Measurements from ENCODE around the gene SEBOX. TPM values are rescaled to one million over a fixed set of nuclear protein-coding genes. Genes with fewer than 3 reads are reported as not detected.
A peak's percentile ranks its signal among the peaks of the same experiment; 100 is the strongest.

SEBOX gene
- polyA plus RNA-seq, 3 donors = not detected

DNA sequence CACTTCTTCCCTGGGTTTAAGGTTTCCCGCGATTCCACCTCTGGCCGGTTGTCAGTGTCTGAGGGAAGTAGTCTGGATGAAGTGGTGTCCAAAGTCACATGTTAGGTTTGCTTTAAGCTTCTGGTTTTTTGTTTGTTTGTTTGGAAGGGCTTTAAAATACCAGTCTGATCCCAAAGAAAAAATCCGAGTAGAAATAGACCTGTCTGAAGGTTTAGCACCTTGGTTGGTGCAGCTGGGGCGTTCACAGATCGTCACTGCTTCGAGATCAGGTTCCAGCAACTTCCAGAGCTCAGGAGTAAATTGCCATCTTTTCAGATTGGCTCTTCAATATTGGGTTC, 45.4 kb downstream of the SEBOX start:
- H3K4me2 ChIP-seq (replicated peaks; ENCODE audit: extremely low read depth, low read length, poor library complexity, severe bottlenecking) = peak overlapping the region; percentile 99
- H3K4me3 ChIP-seq (replicated peaks in 1 of 3; ENCODE audit: low read depth in 2 of 3, low read length in 3 of 3) = peak overlapping the region; percentile 52 to 87 (median 75)
- H4K20me1 ChIP-seq (ENCODE audit: insufficient read depth, low read length) = no peaks in the 10 kb centered on the region
- no peaks in the 10 kb centered on the region for H3K36me3 ChIP-seq (replicated peaks in 1 of 2; ENCODE audit: control insufficient read depth in 1 of 2, insufficient read depth in 2 of 2, low read length in 2 of 2)
- H3K4me1 ChIP-seq (ENCODE audit: control insufficient read depth in 1 of 2, insufficient read depth in 2 of 2, low read length in 2 of 2) = peaks cover 29 to 35% of the 10 kb centered on the region in 2 donors
- no peak for DNase-seq
- peak overlapping the region in 1 of 2 donors; percentile 64 for H3K27ac ChIP-seq (ENCODE audit: low read depth in 1 of 2, low read length in 2 of 2)
- Mint-ChIP-seq H3K27me3 (ENCODE audit: low read depth in 3 of 3) (peaks cover 9 to 16% (median 15%) of the 10 kb centered on the region in 3 donors), H3K36me3 (no peaks in the 10 kb centered on the region), H3K9me3 (no peaks in the 10 kb centered on the region), H3K4me3 (peak overlapping the region; percentile 93 to 95), H3K4me1 (peaks cover 27% of the 10 kb centered on the region), H3K27ac (peak overlapping the region; percentile 15 to 82 (median 62))
- WGBS (ENCODE audit: insufficient coverage) = 2% methylated on average over 5 of the region's 7 CpGs
- H2AFZ ChIP-seq (ENCODE audit: insufficient read depth, low read depth, low read length, poor library complexity, severe bottlenecking) = peak overlapping the region; percentile 97
- TF ChIP-seq, protein P1, sequence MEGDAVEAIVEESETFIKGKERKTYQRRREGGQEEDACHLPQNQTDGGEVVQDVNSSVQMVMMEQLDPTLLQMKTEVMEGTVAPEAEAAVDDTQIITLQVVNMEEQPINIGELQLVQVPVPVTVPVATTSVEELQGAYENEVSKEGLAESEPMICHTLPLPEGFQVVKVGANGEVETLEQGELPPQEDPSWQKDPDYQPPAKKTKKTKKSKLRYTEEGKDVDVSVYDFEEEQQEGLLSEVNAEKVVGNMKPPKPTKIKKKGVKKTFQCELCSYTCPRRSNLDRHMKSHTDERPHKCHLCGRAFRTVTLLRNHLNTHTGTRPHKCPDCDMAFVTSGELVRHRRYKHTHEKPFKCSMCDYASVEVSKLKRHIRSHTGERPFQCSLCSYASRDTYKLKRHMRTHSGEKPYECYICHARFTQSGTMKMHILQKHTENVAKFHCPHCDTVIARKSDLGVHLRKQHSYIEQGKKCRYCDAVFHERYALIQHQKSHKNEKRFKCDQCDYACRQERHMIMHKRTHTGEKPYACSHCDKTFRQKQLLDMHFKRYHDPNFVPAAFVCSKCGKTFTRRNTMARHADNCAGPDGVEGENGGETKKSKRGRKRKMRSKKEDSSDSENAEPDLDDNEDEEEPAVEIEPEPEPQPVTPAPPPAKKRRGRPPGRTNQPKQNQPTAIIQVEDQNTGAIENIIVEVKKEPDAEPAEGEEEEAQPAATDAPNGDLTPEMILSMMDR (IDR thresholded peaks at IDR 0.05) = no peak
- no peaks in the 10 kb centered on the region for H3K9me3 ChIP-seq (replicated peaks in 1 of 2; ENCODE audit: control insufficient read depth in 1 of 2, insufficient read depth in 1 of 2, low read length in 2 of 2)
- intact Hi-C loops (cut with micrococcal nuclease) = no loop called here
- peaks cover 30% of the 10 kb centered on the region for H3K79me2 ChIP-seq (ENCODE audit: insufficient read depth, low read length)
- H3K27me3 ChIP-seq (ENCODE audit: control insufficient read depth in 2 of 2, insufficient read depth in 2 of 2, low read length in 2 of 2) = peaks cover 0 to 5% of the 10 kb centered on the region in 2 donors
- peak overlapping the region; percentile 58 for H3K9ac ChIP-seq (ENCODE audit: insufficient read depth, low read length, poor library complexity, severe bottlenecking)

DNA sequence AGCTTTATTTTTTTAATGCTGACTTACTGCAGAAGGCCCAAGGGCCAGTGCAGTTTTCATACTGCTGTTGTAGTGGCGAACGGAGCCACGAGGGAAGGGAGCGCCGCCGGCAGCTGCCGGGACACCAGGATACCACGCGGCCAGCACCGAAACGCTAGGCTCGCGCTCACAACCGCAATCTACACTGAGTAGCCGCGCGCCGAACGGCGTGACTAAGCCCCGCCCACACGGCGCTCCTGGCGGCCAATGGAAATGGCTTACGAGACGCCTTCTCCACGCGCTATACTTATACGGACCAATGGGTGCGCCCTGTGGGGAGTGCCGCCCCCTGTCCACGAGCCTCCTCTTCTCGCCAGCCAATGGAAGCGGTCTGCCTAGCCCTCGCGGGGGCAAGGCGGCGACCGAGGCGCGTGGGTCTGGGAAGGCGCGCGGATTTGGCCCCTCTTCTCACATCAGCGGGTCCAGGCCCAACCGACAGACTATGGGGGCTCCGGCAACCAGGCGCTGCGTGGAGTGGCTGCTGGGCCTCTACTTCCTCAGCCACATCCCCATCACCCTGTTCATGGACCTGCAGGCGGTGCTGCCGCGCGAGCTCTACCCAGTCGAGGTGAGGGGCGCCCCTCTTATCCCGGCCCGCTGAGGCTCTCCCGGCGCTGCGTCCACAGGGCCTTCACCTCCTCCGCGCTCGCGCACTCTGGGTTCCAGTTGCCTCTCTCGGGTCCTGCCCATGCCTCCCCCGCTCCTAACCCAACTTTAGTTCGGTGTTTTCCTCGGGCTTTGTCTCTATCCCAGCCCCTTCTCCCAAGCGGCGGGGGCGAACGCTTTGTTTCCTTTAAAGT, 46.0 kb downstream of the SEBOX start, which contains the start of gene TMEM97:
TSS of gene TMEM97 (plus strand) at position 442 of the 839 bp plus-strand sequence. CDS start at position 482, 40 bp downstream.
- Mint-ChIP-seq H3K27me3 (ENCODE audit: low read depth in 3 of 3) (peaks cover 9 to 19% (median 17%) of the 10 kb centered on the region in 3 donors), H3K4me1 (peaks cover 21% of the 10 kb centered on the region), H3K9me3 (no peaks in the 10 kb centered on the region), H3K36me3 (no peaks in the 10 kb centered on the region), H3K27ac (peak within 1 kb of the TSS; percentile 15 to 82 (median 62)), H3K4me3 (peak within 1 kb of the TSS; percentile 93 to 95)
- Histone ChIP-seq H3K27me3 (ENCODE audit: control insufficient read depth in 2 of 2, insufficient read depth in 2 of 2, low read length in 2 of 2) (peaks cover 0 to 5% of the 10 kb centered on the region in 2 donors), H3K4me3 (replicated peaks in 1 of 3; ENCODE audit: low read depth in 2 of 3, low read length in 3 of 3) (peak within 1 kb of the TSS; percentile 52 to 87 (median 75)), H3K79me2 (ENCODE audit: insufficient read depth, low read length) (peaks cover 30% of the 10 kb centered on the region), H3K27ac (ENCODE audit: low read depth in 1 of 2, low read length in 2 of 2) (peak within 1 kb of the TSS; percentile 11 to 64), H3K4me1 (ENCODE audit: control insufficient read depth in 1 of 2, insufficient read depth in 2 of 2, low read length in 2 of 2) (peaks cover 23 to 29% of the 10 kb centered on the region in 2 donors), H2AFZ (ENCODE audit: insufficient read depth, low read depth, low read length, poor library complexity, severe bottlenecking) (peak within 1 kb of the TSS; percentile 97), H3K4me2 (replicated peaks; ENCODE audit: extremely low read depth, low read length, poor library complexity, severe bottlenecking) (peak within 1 kb of the TSS; percentile 99), H4K20me1 (ENCODE audit: insufficient read depth, low read length) (no peaks in the 10 kb centered on the region), H3K9ac (ENCODE audit: insufficient read depth, low read length, poor library complexity, severe bottlenecking) (peak within 1 kb of the TSS; percentile 58), H3K9me3 (replicated peaks in 1 of 2; ENCODE audit: control insufficient read depth in 1 of 2, insufficient read depth in 1 of 2, low read length in 2 of 2) (no peaks in the 10 kb centered on the region), H3K36me3 (replicated peaks in 1 of 2; ENCODE audit: control insufficient read depth in 1 of 2, insufficient read depth in 2 of 2, low read length in 2 of 2) (no peaks in the 10 kb centered on the region)
- TF ChIP-seq, protein P1 (IDR thresholded peaks at IDR 0.05) = no peak
- peak; percentile 94 to 97 (median 95) for DNase-seq
- intact Hi-C loops (cut with micrococcal nuclease) = no loop called here
- 0% methylated on average over 62 of the region's 72 CpGs for WGBS (ENCODE audit: insufficient coverage)

Data from CD14-positive monocyte (primary cell).